Measurements from ENCODE around the gene ARHGAP18. TPM values are rescaled to one million over a fixed set of nuclear protein-coding genes. Genes with fewer than 3 reads are reported as not detected.

Gene ARHGAP18
- total RNA-seq, 4 donors from 2014 or later, result 5.1 to 12.7 (median 7.7) TPM

GRCh38 chr6:129631070-129631469 is 78.9 kb downstream of the ARHGAP18 start:
- WGBS, 2 donors, result 62 to 76% methylated on average over 3 of the region's 3 CpGs
- no peak for TF ChIP-seq POLR2A (IDR thresholded peaks at IDR 0.05)
- no peak for TF ChIP-seq CTCF (IDR thresholded peaks at IDR 0.05)
- H3K4me3 ChIP-seq (ENCODE audit: low read depth, poor library complexity, severe bottlenecking), result no peak overlapping the region
- intact Hi-C loops (cut with DNase I; ENCODE audit: low total_unique reads), result loop anchor here (1.0 kb wide), 1 partner anchor 38 kb away; no protein-coding TSS in a partner anchor
- DNase-seq (ENCODE audit: low spot score in 2 of 2), result no peak

- TF ChIP-seq POLR2A (IDR thresholded peaks at IDR 0.05) (no peak), CTCF (IDR thresholded peaks at IDR 0.05) (no peak)
- 54 to 67% methylated on average over 1 of the region's 1 CpG for WGBS, 2 donors
- no peak for DNase-seq (ENCODE audit: low spot score in 2 of 2)
- no peak overlapping the region for H3K4me3 ChIP-seq (ENCODE audit: low read depth, poor library complexity, severe bottlenecking)
- intact Hi-C loops (cut with DNase I; ENCODE audit: low total_unique reads), result no loop called here
These were observed 79.4 kb downstream of the ARHGAP18 start for GRCh38 chr6:129630596-129630995.

- TF ChIP-seq CTCF (IDR thresholded peaks at IDR 0.05), result no peak
- no peak for TF ChIP-seq POLR2A (IDR thresholded peaks at IDR 0.05)
- no peak overlapping the region for H3K4me3 ChIP-seq (ENCODE audit: low read depth, poor library complexity, severe bottlenecking)
- DNase-seq (ENCODE audit: low spot score in 2 of 2), result no peak
- intact Hi-C loops (cut with DNase I; ENCODE audit: low total_unique reads), result no loop called here
- WGBS, 2 donors, result 82 to 90% methylated on average over 2 of the region's 2 CpGs
These were observed 81.7 kb downstream of the ARHGAP18 start for GRCh38 chr6:129628101-129628815.

- intact Hi-C loops (cut with DNase I; ENCODE audit: low total_unique reads), result no loop called here
- H3K4me3 ChIP-seq (ENCODE audit: low read depth, poor library complexity, severe bottlenecking), result no peak overlapping the region
- 97 to 99% methylated on average over 5 of the region's 5 CpGs for WGBS, 2 donors
- DNase-seq (ENCODE audit: low spot score in 2 of 2), result no peak
- no peak for TF ChIP-seq CTCF (IDR thresholded peaks at IDR 0.05)
These were observed 85.5 kb downstream of the ARHGAP18 start for GRCh38 chr6:129624488-129624887.

GRCh38 chr6:129623008-129623732 is 86.8 kb downstream of the ARHGAP18 start:
- no peak for DNase-seq (ENCODE audit: low spot score in 2 of 2)
- 48% methylated on average over 3 of the region's 3 CpGs for WGBS, 2 donors
- no peak for TF ChIP-seq POLR2A (IDR thresholded peaks at IDR 0.05)
- TF ChIP-seq CTCF (IDR thresholded peaks at IDR 0.05), result no peak
- intact Hi-C loops (cut with DNase I; ENCODE audit: low total_unique reads), result no loop called here
- H3K4me3 ChIP-seq (ENCODE audit: low read depth, poor library complexity, severe bottlenecking), result no peak overlapping the region

Measured in lower leg skin (tissue), 4 donors.